Embryonic facial prominence (tissue), 1 donor: ENCODE measurements around the gene SYCP2L.
"Not testable (repeated sequence)": the region's sequence is repeated elsewhere in the genome, so short reads cannot be mapped to it uniquely, and the experiment has no call there.

Source experiments
- DNase-seq: peaks from one replicate; pipeline ENCODE4 v3.0.0-alpha.2; 2016; ENCODE audit errors: extremely low spot score

Gene SYCP2L

DNA sequence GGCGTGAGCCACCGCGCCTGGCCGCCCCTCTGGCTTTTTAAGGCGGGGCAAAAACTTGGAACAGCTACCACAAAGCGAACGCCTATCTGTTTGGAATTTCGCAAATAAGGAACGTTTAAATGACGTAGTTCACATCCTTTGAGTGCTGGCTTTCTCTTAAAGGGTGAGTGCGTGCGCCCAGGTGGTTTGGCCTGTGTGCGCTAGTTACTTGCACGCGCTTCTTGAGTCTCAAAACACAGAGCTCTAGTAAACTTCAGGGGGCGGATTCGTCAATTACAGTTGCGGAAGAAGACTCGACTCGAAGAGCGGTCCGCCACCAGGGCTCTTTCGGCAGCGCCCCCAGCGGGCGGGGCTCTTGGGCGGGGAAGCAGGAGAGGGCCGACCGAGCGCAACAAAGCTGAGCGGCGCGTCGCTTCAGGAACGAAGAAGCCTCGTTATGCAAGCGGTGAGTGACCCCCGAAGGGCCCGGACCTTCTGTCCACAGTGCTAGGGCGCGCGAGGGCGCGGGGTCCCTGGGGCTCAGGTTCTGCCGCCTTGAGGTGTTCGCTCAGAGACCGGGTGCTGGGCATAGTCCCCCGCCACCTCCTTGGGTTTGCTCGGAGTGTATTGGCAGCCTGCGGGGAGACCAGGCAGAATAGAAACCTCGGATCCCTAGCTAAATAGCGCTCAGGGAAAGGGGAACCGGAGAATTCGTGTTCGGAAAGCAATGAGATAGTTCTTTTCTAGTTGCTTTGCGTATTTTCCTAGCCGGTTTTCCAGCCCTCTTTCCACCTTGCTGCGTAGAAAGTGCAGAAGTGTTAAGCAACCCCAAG lies at the start of gene SYCP2L:
Gene SYCP2L, plus strand, starts transcription at position 362 of the 812 bp plus-strand sequence. Its CDS starts 75 bp downstream, at position 437.
- peak; percentile 44 for DNase-seq

DNA sequence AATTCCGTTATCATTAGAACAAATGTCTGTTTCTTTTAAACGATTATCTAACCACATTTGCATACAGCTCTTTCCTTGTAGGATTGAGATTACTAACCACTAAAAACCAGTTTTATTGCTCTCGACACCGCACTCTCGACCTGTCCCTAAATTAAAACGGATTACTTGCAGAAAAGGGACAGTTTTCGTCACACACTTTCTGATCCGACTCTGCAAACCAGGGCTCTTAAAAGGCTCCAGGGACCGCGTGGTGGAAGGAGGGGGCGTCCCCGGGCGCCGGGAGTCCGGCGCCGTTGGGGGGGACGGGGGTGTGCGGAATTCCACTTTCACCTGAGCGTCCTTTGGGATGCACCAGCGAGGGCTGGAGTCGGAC lies 49.2 kb upstream of the SYCP2L start:
- DNase-seq, result no peak

DNA sequence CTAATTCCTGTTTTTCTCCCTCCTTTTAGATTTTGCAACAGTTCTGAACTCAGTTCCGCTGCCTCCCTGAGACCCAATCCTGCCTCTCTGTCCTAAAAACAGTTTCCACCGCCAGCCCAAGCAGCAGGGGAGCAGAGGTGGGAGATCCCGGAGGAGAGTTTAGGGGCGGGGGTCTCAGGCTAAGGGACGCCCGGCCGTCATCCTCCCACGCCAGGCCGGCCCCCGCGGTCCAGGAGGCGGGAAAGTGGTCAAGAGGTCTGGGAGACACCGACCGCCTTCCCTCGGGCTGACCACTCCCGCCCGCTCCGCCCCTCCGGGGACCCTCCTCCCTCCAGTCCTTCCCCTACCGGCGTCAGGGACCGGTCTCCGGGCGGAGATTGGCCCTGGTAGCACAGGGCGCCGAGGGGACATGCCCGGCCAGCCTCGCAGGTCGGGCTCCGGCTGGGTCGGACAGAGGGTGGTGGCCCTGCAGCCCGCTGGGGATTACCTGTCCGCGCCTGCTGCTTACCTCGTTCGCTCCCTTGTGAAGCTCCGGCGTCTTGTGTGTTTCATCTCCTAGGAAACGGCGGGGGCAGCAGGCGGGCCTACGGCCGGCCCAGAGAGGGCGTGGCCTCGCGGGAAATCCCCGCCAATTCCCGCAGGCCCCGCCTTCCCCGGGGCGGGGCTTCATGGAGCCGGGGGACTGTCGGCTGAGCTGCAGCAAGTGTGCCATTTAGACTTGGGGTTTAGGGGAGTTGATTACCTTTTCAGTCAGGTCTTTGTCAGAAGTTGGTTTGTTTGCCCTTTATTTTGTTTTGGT lies 48.7 kb upstream of the SYCP2L start, which contains the start of gene MAK:
Gene MAK, minus strand, starts transcription at position 545 of the 799 bp plus-strand sequence. CDS start 7,891 bp downstream, outside the sequence.
- peak; percentile 62 for DNase-seq

DNA sequence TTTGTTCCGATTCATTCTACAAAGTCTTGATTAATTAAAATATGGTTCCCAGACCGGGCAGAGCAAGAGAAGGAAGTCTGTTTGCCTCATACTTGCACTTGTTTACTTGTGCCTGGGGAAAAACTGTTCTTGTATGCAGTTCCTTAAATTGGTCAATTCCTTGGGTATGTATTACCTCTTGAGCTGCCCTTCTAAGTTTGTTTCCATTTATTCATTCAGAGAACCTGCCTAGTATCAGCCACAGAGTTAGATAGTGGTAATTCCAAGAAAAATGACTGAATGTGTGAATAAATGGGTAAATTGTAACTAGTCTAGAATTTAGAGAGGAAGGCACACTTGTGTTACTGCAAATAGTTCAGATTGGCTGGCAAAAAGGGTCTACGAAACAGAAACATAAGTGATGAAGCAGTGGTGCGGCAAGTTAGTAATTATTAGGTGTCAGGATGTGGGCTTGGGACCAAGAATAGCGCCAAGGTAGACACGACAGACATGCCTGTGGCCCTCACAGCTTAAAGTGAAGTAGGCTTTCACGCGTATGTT lies 48.0 kb upstream of the SYCP2L start:
- no peak for DNase-seq

DNA sequence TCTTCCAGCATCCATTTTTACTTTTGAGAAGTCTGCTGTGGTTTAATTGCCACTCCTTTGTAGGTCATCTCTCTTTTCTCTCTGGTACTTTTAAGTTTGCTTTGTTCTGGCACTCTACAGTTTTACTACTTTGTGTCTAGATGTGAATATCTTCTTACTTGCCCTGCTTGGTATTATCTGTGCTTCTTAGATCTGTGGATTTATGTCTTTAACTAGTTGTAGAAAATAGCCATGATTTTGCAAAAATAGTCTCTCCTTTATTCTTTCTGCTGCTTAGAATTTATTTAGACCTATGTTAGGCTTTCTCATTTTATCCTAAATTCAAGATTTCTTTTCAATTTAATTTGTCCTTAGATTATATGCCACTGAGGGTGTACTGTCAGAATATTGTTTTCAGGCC lies 43.3 kb upstream of the SYCP2L start:
- DNase-seq, result no peak

DNA sequence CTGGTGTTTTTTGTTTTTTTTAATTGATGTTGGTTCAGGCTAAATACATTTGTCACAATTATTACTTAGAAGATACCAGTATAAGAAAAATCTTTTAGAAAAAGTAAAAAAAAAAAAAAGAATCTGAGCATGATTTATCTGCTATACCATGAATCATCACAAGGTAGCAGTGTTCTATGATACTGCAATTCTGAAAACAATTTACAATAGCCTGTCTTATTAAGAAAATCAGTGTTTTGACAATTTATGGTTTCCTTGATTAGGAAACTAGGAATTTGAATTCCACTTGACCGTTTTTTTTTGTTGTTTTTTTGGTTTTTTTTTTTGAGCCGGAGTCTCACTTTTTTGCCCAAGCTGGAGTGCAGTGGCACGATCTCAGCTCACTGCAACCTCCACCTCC lies 39.2 kb upstream of the SYCP2L start:
- DNase-seq, result no peak

DNA sequence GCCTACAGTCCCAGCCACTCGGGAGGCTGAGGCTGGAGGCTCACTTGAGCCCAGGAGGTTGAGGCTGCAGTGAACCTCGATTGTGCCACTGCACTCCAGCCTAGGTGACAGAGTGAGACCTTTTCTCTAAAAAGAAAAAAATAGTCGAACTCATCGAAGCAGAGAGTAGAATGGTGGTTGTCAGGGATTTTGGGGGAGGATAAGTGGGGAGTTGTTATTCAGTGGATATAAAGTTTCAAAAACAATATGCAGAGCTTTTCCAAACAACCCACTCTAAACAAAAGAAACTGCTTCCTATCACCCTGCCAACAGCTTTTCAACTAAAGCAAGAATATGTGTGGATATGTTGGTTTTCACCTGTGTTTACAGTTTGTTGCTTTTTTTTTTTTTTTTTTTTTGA lies 37.0 kb upstream of the SYCP2L start:
- no peak for DNase-seq

DNA sequence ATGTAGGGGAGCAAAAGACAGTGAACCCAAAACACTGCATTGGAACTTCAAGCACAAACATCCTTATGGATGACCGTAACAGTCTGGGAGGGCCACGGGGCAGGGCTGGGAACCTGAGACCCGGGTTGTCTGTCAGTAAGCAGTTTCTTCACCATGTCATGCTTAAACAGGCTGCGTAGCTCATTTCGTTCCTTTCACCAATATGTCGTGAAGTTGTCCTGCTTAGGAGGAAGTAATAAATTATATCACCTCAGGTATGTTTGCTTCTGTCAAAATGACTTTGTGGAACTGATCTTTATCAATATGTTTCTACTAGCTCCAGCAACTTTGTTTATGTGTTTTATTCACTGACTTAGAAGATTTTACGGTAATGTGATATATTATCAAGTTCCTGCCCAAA lies 36.1 kb upstream of the SYCP2L start:
- DNase-seq, result no peak

DNA sequence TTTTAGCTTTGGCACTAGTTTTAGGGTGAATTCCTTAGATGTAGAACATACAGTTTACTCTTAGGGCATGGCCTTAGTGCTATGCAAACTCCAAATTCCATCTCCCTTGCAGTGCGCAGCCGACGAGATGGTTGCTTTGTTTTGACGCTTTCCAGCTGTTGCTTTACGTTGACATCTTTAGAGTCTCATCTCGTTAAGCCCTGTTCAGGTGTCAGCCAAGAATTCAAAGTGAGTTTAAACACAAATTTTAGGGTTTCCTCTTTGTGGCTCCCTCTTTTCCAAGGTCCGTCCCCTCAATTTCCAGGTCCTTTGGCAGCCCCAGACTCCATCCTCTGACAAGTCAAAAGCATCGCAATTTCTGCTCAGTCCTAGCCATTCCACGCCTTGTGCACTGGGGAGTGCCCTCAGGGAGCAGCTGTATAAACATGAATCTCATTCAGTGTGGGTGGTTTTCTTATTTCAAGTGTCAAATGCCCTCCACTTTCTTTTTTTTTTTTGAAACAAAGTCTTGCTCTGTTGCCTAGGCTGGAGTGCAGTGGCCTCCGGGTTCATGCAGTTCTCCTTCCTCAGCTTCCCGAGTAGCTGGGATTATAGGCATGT lies 34.4 kb upstream of the SYCP2L start:
- no peak for DNase-seq

DNA sequence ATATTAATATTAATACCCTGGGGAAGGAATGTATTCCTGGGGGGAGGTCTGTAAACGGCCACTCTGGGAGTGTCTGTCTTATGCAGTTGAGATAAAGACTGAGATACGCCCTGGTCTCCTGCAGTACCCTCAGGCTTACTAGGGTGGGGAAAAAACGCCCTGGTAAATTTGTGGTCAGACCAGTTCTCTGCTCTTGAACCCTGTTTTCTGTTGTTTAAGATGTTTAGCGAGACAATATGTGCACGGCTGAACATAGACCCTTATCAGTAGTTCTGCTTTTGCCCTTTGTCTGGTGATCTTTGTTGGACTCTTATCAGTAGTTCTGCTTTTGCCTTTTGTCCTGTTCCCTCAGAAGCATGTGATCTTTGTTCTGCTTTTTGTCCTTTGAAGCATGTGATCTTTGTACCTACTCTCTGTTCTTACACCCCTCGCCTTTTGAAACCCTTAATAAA lies 33.0 kb upstream of the SYCP2L start:
- DNase-seq, result not testable (repeated sequence)

DNA sequence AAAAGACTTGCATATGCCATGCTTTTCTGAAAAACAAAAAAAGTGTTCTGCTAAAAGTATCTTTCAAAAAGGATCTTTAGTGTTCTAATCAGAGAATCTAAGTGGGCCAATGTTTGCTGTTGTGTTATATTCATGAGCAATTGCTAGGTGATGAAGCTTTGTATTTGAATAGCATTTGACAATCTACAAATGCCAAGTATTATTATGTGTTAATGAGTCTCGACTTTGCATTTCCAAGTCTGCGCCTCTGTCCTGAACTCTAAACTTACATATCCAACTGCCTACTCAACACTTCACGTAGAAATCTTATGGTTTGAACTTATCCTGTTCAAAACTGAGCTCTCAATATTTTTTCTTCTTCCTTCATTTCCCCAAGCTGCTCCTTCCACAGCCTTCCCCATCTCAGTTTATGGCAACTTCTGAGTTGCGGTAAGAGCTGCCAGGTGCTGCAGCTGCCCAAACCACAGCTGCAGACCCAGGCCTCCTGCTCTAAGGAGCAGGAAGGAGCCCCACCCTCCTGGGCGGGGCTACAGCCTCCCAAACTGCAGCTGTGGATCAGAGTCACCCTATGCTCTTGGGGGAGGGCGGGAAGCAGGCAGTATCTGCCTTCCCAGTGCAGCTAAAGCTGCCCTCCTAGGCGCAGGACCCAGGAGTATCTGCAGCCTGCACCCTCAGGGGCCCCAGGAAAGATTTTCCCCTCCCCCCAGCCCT lies 31.8 kb upstream of the SYCP2L start:
- DNase-seq, result no peak

DNA sequence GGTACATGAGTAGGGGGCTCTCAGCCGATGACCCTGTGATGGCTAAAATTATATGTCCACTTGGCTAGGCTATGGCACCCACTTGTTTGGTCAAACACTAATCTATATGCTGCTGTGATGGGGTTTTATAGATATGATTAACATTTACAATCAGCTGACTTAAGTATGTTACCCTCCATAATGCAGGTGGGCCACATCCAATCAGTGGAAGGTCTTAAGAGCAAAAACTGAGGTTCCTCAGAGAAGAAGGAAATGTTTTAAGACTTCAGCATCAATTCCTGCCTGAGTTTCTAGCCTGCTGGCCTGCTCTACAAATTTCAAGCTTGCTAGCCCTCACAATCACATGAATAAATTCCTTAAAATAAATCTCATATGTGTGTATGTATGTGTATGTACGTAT lies 29.6 kb upstream of the SYCP2L start:
- no peak for DNase-seq

DNA sequence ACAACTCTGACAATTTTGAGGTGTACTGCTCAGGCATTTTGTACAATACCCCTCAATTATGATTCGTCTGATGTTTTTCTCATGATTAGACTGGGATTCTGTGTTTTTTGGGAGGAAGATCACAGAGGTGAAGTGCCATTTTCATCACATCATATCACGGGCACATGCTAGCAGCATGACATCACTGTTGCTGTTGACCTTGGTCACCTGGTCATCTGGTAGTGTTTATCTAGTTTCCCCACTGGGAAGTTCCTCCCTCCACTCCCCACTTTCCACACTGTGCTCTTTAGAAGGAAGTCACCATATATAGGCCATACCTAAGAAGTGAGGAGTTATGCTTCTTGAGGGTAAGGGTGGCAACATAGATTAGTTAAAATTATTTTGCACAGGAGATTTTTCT lies 25.8 kb upstream of the SYCP2L start:
- no peak for DNase-seq

DNA sequence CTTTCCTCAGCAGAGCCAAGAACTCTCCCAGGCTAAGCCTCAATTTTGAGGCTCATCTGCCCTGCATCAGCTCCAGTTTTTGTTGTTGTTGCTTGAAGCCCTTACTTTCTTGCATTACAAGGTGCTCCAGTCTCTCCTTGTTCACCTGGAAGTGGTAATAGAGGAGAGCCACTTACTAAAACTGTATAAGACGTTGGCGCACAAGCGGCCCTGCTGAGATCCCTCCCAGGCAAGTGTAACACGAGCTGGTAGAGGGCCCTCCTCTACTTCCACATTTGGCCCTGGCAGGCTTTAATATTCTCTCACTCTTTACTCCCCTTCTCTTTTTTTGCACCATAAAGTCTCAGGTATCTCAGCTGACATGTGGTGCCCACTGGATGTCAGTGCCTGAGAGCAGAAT lies 24.5 kb upstream of the SYCP2L start:
- DNase-seq, result no peak

DNA sequence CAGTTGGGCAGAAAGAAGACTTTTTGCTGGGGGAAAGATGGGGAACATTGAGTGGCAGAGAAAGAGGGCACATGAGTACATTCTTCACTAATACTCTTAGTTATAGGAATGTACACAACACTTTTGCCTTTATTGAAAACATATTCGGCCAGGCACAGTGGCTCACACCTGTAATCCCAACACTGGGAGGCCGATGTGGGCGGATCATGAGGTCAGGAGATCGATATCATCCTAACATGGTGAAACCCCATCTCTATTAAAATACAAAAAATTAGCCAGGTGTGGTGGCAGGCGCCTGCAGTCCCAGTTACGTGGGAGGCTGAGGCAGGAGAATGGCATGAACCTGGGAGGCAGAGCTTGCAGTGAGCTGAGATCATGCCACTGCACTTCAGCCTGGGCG lies 23.8 kb upstream of the SYCP2L start:
- DNase-seq, result not testable (repeated sequence)

DNA sequence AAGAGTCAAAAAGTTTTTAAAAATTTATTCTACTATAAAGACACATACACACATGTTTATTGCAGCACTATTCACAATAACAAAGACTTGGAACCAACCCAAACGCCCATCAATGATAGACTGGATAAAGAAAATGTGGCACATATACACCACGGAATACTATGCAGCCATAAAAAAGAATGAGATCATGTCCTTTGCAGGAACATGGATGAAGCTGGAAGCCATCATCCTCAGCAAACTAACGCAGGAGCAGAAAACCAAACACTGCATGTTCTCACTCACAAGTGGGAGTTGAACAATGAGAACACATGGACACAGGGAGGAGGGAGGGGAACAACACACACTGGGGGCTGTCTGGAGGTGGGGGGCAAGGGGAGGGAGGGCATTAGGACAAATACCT lies 20.1 kb upstream of the SYCP2L start:
- not testable (repeated sequence) for DNase-seq

DNA sequence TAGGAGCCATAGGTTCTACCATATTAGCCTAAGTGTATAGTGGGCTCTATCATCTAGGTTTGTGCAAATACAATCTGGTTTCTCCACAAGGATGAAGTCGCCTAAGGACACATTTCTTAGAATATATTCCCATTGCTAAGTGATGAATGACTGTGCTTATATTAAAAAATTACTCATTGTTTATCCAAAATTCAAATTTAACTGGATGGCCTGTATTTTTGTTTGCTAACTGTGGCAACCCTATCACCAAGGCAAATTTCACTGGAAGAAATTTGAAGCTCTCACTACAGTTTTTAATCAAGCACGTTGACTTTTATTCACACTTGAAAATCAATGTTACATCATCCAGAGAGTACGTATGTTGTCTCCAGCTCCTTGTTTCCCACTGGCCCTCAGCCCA lies 18.9 kb upstream of the SYCP2L start:
- no peak for DNase-seq

DNA sequence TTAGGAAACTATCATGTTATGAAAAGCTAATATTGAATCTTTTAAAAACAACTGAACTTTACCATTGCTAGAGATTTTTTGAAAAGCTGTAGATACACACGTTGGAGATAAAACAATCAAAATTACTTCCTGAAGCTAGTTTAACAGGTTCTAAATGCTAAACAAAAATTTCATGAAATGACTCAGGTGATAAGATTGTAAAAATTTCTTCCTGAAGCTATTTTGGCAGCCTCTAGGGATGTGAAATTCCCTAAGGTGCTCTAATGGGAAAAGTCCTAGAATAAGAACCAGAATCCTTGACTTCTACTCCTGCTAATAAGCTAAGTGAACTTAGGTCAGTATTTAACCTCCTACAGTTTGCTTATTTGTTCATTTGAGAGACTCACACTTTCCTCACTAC lies 13.5 kb upstream of the SYCP2L start:
- DNase-seq, result no peak

DNA sequence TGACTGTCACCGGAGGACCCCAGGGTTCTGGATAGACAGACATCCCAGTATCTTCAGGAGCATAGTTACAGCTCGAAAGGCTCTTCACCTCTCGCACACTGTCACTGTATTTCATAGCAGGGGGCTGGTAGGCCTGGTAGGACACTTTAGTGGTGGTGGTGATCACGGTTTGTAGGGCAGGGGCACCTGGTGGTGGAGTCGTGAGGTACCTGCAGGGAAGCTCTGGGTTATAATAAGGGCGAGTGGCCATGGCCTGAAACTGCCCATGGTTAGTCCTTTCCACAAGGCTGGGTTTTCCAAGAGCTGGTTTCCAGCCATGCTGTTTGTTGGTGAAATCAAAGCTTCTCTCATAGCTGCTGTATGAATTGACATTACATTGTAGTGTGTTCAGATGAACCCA lies 12.6 kb upstream of the SYCP2L start:
- DNase-seq, result no peak

DNA sequence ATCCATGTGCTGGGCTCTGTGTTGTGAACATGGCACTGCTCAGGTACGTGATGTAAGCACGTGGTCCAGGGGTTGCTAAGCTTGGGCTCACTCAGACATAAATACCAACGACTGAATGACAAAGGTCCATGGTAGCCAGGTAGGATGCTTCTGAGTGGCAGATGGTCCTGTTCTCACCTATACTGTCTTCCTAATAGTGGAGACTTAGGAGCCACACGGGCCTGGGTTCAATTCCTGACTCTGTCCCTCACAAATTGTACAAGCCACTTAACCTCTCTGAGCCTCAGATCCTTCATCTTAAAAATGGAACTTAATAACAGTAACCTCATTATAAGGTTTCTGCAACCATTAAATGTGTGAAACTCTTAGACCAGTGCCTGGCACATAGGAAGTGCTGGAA lies 11.8 kb upstream of the SYCP2L start:
- no peak for DNase-seq

DNA sequence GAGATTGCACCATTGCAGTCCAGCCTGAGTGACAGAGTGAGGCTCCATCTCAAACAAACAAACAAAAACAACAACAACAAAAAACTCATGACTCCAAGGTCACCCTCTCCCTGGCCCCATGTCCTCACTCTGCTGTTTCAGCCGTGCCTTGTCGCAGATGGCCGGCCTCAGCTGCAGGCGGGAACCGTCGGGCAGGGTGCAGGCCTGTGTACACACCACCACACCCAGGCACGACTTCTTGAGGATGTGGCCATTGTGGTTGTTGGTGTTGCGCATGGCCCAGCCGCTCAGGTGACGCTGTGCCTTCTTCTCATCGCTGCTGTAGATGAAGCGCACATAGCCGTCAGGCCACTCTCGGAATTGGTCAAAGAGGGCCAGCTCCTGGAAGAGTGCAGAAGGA lies 9.8 kb upstream of the SYCP2L start:
- DNase-seq, result no peak

DNA sequence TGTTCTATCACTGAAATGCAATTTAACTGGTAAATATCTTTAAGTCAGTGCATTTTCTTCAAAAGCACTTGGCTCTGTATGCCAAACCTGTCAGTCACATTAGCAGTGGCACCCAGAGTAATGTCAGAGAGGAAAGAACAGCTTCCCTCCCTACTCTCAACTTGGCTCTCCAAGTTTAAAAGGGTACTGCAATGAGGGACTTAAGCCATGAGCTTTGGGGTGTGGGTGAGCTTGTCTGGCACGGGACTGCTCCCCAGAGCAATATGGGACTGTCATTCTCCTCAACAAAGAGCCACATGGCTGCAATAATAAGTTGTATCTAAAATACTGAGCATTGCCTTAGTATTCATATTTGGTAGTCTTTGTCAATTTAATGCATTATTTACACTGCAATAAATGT lies 9.0 kb upstream of the SYCP2L start:
- DNase-seq, result no peak
